G401 (cell line): Measurements from ENCODE around the gene NELL2. TPM values are rescaled to one million over a fixed set of nuclear protein-coding genes. Genes with fewer than 3 reads are reported as not detected.
"Not testable (repeated sequence)": the region's sequence is repeated elsewhere in the genome, so short reads cannot be mapped to it uniquely, and the experiment has no call there.

Experiments used
- DNase-seq: peaks from one replicate; pipeline ENCODE4 v3.0.0-alpha.2; 2015; ENCODE audit warnings: low spot score
- in situ Hi-C: cut with HindIII; loops from 2 replicates; pipeline ENCODE4 v1.10.0; 2016; ENCODE audit warnings: low sequenced_read_pairs, mixed read lengths
- total RNA-seq: library from RNA; depleted of rRNA; stranded (reverse); fragments of >200 nt; shearing (Covaris generic); gene quantifications from 2 replicates; pipeline ENCODE4 v1.2.3, GENCODE V29; 2014

Gene NELL2
- total RNA-seq, 1 experiment from 2014 or later, result not detected

DNA sequence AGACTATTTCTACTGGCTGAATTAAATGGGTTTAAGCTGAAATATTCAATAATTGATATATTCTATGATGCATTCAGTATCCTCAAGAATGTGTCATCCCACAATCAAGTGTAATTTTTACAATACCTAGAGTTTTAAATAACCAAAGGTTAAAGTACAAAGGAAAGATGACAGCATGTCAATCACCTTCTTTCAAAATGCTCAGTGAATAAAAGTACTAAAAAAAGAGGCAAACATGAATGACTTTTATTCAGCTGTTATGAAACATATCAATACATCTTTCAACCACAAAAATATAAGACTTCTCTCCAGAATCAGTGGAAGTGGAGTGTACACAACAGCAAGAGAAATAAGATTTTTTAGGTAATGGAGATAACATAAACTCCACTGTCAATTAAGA, 72.0 kb downstream of the NELL2 start:
- DNase-seq, result no peak
- in situ Hi-C loops, result no loop called here

- DNase-seq, result no peak
- in situ Hi-C loops, result no loop called here
Observed at GRCh38 chr12:44795970-44796369, 80.1 kb downstream of the NELL2 start.

GRCh38 chr12:44788731-44789130, 87.4 kb downstream of the NELL2 start:
- no peak for DNase-seq
- in situ Hi-C loops, result no loop called here

DNA sequence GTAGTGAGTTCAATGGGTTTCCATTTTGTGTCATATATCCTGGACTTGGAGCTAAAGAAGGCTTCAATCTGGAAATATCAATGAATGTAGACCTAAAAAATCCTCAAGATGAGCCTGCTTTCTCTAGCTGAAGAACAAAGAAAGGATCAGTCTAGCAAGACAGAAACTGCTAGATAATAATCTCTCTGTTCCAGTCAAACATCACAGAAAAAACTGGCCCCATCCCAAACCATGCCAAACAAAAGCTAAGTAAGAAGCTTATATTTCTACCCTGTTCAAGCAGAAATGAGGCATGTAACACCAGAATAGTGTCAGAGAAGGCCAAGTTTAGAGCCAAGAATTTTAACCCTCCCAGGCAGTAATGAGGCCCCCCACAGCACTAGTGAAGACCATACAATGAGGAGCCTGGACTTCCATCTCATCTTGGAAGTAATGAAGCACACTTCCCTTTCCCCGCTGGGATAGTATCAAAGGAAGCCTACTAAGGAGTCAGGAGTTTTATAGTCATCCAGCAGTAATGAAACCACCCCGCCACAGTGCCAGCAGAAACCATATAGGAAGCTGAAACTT, 95.8 kb downstream of the NELL2 start:
- no peak for DNase-seq
- in situ Hi-C loops, result no loop called here

DNA sequence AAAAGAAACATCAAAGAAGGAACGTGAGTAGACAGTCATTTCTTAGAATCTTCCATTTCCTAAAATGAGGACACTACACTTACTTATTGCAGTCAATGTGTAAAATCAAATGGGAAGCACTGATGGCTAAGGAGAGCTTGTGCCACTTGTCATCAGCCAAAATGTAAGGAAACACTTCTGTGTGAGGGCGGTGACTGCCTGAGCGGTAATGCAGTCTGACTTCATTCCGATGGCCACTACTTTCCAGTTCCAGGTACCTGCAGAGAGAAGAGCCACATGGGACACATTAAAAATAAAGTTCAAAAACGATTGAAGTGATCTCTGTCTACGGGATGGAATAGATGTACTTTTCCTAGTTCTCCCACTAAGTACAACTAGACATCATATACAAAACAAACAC, 96.3 kb downstream of the NELL2 start:
- in situ Hi-C loops, result no loop called here
- no peak for DNase-seq

DNA sequence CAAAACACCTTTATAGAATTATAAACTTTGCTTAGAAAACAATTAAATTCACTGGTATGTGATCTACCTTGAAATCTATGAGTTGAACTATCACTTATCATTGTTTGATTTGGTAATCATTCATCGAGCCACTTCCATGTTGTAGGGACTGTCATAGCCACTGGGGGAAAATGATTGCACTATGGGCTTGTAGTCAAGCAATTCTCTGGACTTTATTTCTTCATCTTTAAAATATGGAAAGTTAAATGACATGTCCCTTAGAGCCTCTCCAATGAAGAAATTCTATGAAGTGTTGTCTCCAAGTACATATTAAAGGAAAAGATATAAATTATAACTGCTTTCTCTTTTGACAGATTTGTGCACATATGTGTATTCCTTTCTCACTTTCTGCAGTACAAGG, 97.3 kb downstream of the NELL2 start:
- in situ Hi-C loops, result no loop called here
- DNase-seq, result no peak

DNA sequence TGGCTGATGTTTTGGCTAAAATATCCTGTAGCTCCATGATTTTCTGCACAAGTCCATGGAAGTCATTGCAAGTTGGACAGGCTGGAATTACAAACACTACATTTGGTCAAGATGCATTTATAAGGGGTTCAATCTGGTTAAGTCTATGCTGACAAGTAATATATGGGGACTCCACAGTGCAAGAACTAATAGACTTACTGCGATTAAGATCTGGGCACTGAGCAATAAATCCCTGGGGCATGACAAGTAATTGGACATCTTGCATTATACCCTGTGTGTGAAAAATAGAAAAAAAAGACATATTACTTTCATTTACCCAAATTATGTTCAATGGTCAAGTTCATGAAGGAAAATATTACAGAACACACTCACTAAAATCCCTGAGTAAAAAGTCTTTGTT, 99.1 kb downstream of the NELL2 start:
- DNase-seq, result no peak
- in situ Hi-C loops, result no loop called here

- in situ Hi-C loops, result no loop called here
- DNase-seq, result no peak
Observed at GRCh38 chr12:44775901-44776300, 100.2 kb downstream of the NELL2 start.

DNA sequence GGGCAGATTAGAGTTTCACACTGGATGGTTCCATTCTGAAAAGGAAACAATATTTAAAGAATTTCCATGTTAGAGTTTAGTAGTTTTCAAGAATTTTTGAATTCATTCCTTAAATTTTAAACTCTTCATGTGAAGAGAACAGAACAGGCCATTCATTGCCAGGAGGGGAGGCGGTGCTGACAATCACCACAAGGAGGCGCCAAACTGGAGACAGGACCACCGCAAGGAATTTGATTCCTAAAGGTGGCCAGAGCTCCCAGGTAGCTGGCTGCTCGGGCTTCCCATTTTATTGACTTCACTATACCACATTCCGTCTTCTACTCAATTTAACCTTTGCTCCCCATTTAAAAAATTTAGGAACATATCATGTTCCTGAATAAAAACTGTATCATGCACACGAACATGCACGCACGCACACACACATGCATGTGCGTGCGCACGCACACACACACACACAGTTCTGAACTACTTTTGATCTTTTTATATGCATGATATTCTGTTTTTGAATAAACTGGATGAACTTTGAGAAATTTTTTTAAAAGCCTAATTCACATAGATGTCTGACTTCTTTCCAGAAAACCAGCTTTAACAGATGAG, 101.2 kb downstream of the NELL2 start:
- in situ Hi-C loops, result no loop called here
- DNase-seq, result no peak

GRCh38 chr12:44771485-44772021, 104.6 kb downstream of the NELL2 start:
- DNase-seq, result no peak
- in situ Hi-C loops, result no loop called here

GRCh38 chr12:44765796-44766195, 110.3 kb downstream of the NELL2 start:
- in situ Hi-C loops, result no loop called here
- no peak for DNase-seq

- in situ Hi-C loops, result no loop called here
- no peak for DNase-seq
Observed at GRCh38 chr12:44763021-44763420, 113.1 kb downstream of the NELL2 start.

GRCh38 chr12:44759289-44759688, 116.8 kb downstream of the NELL2 start:
- in situ Hi-C loops, result no loop called here
- no peak for DNase-seq

DNA sequence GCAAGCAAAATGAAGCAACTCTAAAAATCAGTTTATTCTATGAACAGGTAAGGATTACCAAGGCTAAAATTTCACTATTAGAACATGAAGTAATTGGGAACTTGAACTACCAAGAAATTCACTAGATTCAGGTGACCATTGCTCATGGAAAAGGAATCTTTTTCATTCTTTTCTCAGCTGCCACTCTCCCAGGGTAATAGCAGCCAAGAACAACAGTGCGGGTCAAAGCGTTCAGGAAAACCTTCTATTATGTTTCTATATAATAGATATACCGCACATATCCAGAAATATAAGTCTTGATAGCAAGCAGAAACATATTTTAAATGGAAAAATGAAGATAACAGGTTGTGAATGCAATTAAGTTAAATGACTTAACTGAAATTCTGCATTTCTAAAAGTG, 125.6 kb downstream of the NELL2 start:
- DNase-seq, result peak; percentile 20
- in situ Hi-C loops, result no loop called here

DNA sequence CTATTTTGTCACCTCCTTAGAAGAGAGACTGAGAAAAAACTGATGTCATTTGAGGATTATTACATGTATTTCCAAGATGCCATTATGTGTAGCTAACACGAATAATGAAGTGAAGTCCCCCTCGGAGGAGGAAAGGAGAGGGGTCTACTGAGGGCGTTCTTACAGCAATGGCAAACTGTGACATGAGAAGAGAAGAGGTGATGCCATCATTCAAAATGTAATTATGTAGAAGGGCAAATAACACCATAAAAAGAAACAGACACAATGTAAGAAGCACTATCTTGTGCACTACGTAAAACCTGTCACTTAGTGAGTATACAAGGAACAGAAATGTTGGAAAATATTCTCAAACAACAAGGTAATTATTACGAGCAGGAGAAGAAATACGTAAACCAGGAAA, 126.5 kb downstream of the NELL2 start:
- in situ Hi-C loops, result no loop called here
- DNase-seq, result no peak

- in situ Hi-C loops, result no loop called here
- DNase-seq, result peak; percentile 50
Observed at GRCh38 chr12:44748950-44749468, 127.1 kb downstream of the NELL2 start.

- DNase-seq, in situ Hi-C loops: not testable (repeated sequence)
Observed at GRCh38 chr12:44741292-44741980, 134.7 kb downstream of the NELL2 start.

- in situ Hi-C loops, result no loop called here
Observed at GRCh38 chr12:44738051-44738450, 138.1 kb downstream of the NELL2 start.

GRCh38 chr12:44728566-44728965, 147.5 kb downstream of the NELL2 start:
- in situ Hi-C loops, result no loop called here
- DNase-seq, result no peak

More at GRCh38 chr12:44738051-44738450, 138.1 kb downstream of the NELL2 start:
- no peak for DNase-seq

- peak; percentile 19 for DNase-seq
- in situ Hi-C loops, result no loop called here
Observed at GRCh38 chr12:44720265-44720664, 155.8 kb downstream of the NELL2 start.
